A673 (cell line): ENCODE measurements around the gene HAUS1. TPM values are rescaled to one million over a fixed set of nuclear protein-coding genes. Genes with fewer than 3 reads are reported as not detected.

ENCODE experiments used
- BruUV-seq: library from RNA; stranded (reverse); fragments of 400-500 nt; replicated peaks from 2 replicates; lab custom pipeline; 2021; lab: Mats Ljungman, UMichigan
- CTCF ChIA-PET: fragments of 300-600 bp; sonication (Branson Sonifier 250); formaldehyde crosslinking; loops from one replicate; lab custom pipeline; 2022; ENCODE audit warnings: antibody characterized with exemption; lab: Charles Lee
- POLR2A ChIA-PET: fragments of 300-600 bp; sonication (Branson Sonifier 250); formaldehyde crosslinking; loops from one replicate; lab custom pipeline; 2022; ENCODE audit warnings: antibody characterized with exemption; ENCODE audit not compliant: low non-redundant PET; lab: Charles Lee
- DNase-seq: peaks from one replicate; pipeline ENCODE4 v3.0.0-alpha.2; 2015; ENCODE audit warnings: low spot score
- H3K27ac ChIP-seq: fragments of 200-600 bp; sonication (generic); 2 replicates; pipeline ENCODE4 v1.5.1; 2016; ENCODE audit warnings: mixed run types, low read depth, mild to moderate bottlenecking, mixed read lengths, antibody characterized with exemption, low read length; ENCODE audit not compliant: poor library complexity, severe bottlenecking
- H3K27me3 ChIP-seq: fragments of 200-600 bp; sonication (generic); replicated peaks from 2 replicates; pipeline ENCODE4 v1.6.1; 2017; ENCODE audit warnings: mixed run types, low read depth, mild to moderate bottlenecking, mixed read lengths, antibody characterized with exemption, low read length; ENCODE audit not compliant: insufficient read depth, poor library complexity
- H3K36me3 ChIP-seq: fragments of 200-600 bp; sonication (generic); 2 replicates; pipeline ENCODE4 v1.6.1; 2016; ENCODE audit warnings: mixed run types, mild to moderate bottlenecking, mixed read lengths, antibody characterized with exemption, low read length; ENCODE audit not compliant: insufficient read depth, poor library complexity, severe bottlenecking
- H3K4me1 ChIP-seq: fragments of 200-600 bp; sonication (generic); 2 replicates; pipeline ENCODE4 v1.6.1; 2017; ENCODE audit warnings: mixed run types, mild to moderate bottlenecking, mixed read lengths, antibody characterized with exemption, low read length; ENCODE audit not compliant: insufficient read depth, poor library complexity, severe bottlenecking
- H3K4me3 ChIP-seq: fragments of 200-600 bp; sonication (generic); 2 replicates; pipeline ENCODE4 v1.5.1; 2016; ENCODE audit warnings: low read depth, mixed run types, mild to moderate bottlenecking, mixed read lengths, low read length; ENCODE audit not compliant: poor library complexity, severe bottlenecking
- H3K9me3 ChIP-seq: fragments of 200-600 bp; sonication (generic); 2 replicates; pipeline ENCODE4 v1.6.1; 2016; ENCODE audit warnings: mixed run types, low read depth, mild to moderate bottlenecking, mixed read lengths, antibody characterized with exemption, low read length; ENCODE audit not compliant: poor library complexity, severe bottlenecking
- EZH2 ChIP-seq: fragments of 200-600 bp; sonication (generic); IDR thresholded peaks from 2 replicates; pipeline ENCODE4 v1.6.1; 2017; ENCODE audit warnings: borderline replicate concordance, low read depth, mild to moderate bottlenecking, mixed read lengths, antibody characterized with exemption, low read length; ENCODE audit not compliant: poor library complexity, severe bottlenecking
- intact Hi-C: fragments of 100-400 bp; cut with micrococcal nuclease; formaldehyde crosslinking; loops from one replicate; pipeline ENCODE4 v1.10.0; 2022; ENCODE audit not compliant: unreplicated experiment
- total RNA-seq: library from RNA; stranded (reverse); gene quantifications from 2 replicates; pipeline ENCODE4 v1.2.3, GENCODE V29; 2021
- TF ChIP-seq, protein P1 (sequence below): fragments of 300-800, 200-600 bp; sonication (generic); conservative IDR thresholded peaks from 2 replicates; pipeline ENCODE4 v1.5.1; 2017; ENCODE audit warnings: low read depth, mild to moderate bottlenecking, antibody characterized with exemption, low read length, moderate library complexity, mixed read lengths

Gene HAUS1
- total RNA-seq, 1 experiment from 2014 or later = 76.9 TPM

DNA sequence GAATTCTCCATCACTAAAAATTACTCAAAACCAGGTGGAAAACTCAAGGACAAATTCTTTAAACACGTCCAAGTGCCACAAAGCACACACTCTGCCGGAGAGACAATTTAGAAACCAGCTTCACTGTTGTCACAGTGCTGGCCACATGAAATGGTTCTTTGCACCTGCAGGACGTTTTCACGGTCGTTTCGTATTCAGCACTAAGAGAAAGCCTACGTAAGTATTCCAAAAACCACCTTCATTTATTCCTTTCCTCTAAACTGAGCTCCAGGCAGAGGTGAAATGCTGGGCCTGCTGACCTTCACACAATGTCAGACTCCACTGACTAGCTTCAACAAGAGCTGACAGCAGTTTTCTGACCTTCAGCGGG is 6.8 kb upstream of the HAUS1 start:
- Histone ChIP-seq H3K27me3 (no peaks in the 10 kb centered on the region), H3K4me3 (peak overlapping the region; percentile 79), H3K4me1 (peaks cover 6% of the 10 kb centered on the region), H3K9me3 (no peaks in the 10 kb centered on the region), H3K36me3 (peaks cover 26% of the 10 kb centered on the region), H3K27ac (peak overlapping the region; percentile 80)
- TF ChIP-seq EZH2 = no peak
- TF ChIP-seq, protein P1, sequence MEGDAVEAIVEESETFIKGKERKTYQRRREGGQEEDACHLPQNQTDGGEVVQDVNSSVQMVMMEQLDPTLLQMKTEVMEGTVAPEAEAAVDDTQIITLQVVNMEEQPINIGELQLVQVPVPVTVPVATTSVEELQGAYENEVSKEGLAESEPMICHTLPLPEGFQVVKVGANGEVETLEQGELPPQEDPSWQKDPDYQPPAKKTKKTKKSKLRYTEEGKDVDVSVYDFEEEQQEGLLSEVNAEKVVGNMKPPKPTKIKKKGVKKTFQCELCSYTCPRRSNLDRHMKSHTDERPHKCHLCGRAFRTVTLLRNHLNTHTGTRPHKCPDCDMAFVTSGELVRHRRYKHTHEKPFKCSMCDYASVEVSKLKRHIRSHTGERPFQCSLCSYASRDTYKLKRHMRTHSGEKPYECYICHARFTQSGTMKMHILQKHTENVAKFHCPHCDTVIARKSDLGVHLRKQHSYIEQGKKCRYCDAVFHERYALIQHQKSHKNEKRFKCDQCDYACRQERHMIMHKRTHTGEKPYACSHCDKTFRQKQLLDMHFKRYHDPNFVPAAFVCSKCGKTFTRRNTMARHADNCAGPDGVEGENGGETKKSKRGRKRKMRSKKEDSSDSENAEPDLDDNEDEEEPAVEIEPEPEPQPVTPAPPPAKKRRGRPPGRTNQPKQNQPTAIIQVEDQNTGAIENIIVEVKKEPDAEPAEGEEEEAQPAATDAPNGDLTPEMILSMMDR = no peak
- no peak for DNase-seq
- no TSS peak for BruUV-seq
- intact Hi-C loops = no loop called here
- ChIA-PET POLR2A (interaction anchor here (0.6 kb wide), 1 partner anchor 63 kb away, joined by 24 read pairs; no protein-coding TSS in a partner anchor), CTCF (interaction anchor here (0.7 kb wide), 1 partner anchor 29 kb away, joined by 10 read pairs; no protein-coding TSS in a partner anchor)

- no peaks in the 10 kb centered on the region for H3K9me3 ChIP-seq
- peaks cover 20% of the 10 kb centered on the region for H3K36me3 ChIP-seq
- H3K4me1 ChIP-seq = peaks cover 6% of the 10 kb centered on the region
- ChIA-PET CTCF (interaction anchor here (0.7 kb wide), 1 partner anchor 30 kb away, joined by 10 read pairs; no protein-coding TSS in a partner anchor), POLR2A (interaction anchor here (0.6 to 0.9 kb wide), 4 partner anchors 63 to 1318 kb away, joined by 4 to 24 read pairs (median 12); partner anchors contain the start of genes KATNAL2 and PIAS2)
- no peaks in the 10 kb centered on the region for H3K27me3 ChIP-seq
- peak within 1 kb of the TSS; percentile 79 for H3K4me3 ChIP-seq
- peak within 1 kb of the TSS; percentile 80 for H3K27ac ChIP-seq
- intact Hi-C loops = no loop called here
- no TSS peak for BruUV-seq
- TF ChIP-seq EZH2 = no peak
- TF ChIP-seq, protein P1 = no peak
- peak; percentile 88 for DNase-seq
Observed at GRCh38 chr18:46097801-46098615, 6.2 kb upstream of the HAUS1 start, which contains the start of gene ATP5F1A. TSS of gene ATP5F1A (minus strand) at chr18:46098296. CDS start at chr18:46098231, 65 bp downstream.

DNA sequence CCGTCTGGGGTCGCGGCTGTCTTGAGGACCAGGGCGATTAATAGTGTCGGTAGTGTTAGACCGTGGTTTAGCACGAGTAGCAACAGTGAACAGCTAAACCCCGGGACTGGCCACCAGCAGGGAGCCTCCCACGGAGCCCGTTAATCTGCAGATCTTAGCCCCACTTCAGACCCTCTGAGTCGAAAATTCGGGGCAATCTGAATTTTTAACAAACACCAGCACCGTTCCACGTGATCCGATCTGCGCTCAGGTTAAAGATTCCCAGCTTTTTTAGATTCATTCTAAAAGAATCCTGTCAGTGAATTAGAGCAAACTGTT is 5.6 kb upstream of the HAUS1 start:
- ChIA-PET POLR2A (interaction anchor here (0.6 to 0.9 kb wide), 4 partner anchors 131 to 1318 kb away, joined by 3 to 13 read pairs (median 7); partner anchors contain the start of genes KATNAL2 and PIAS2), CTCF (no interaction called here)
- Histone ChIP-seq H3K4me1 (peaks cover 6% of the 10 kb centered on the region), H3K36me3 (peaks cover 15% of the 10 kb centered on the region), H3K27me3 (no peaks in the 10 kb centered on the region), H3K27ac (peak overlapping the region; percentile 80), H3K4me3 (peak overlapping the region; percentile 79), H3K9me3 (no peaks in the 10 kb centered on the region)
- TF ChIP-seq, protein P1 = no peak
- TF ChIP-seq EZH2 = no peak
- intact Hi-C loops = no loop called here
- TSS peak; percentile 97 for BruUV-seq
- DNase-seq = no peak
